ENCODE results near the gene KIF21B.
A peak's percentile ranks its signal among the peaks of the same experiment; 100 is the strongest.

KIF21B gene

GRCh38 chr1:200999667-201000066, 23.8 kb downstream of the KIF21B start:
- no peak overlapping the region for H3K4me3 Mint-ChIP-seq
- no peaks in the 10 kb centered on the region for H3K4me1 Mint-ChIP-seq

GRCh38 chr1:200998323-200998722, 25.2 kb downstream of the KIF21B start:
- no peak overlapping the region for H3K27ac Mint-ChIP-seq
- no peaks in the 10 kb centered on the region for H3K4me1 Mint-ChIP-seq
- no peaks in the 10 kb centered on the region for H3K27me3 Mint-ChIP-seq (ENCODE audit: low read depth)
- H3K4me3 Mint-ChIP-seq, result no peak overlapping the region
- TF ChIP-seq CTCF (IDR thresholded peaks at IDR 0.05; ENCODE audit: unreplicated experiment in 3 of 3), result no peak
- no peaks in the 10 kb centered on the region for H3K9me3 Mint-ChIP-seq
- peaks cover 33% of the 10 kb centered on the region for H3K36me3 Mint-ChIP-seq (ENCODE audit: low read depth)

More at GRCh38 chr1:200999667-201000066, 23.8 kb downstream of the KIF21B start:
- H3K27ac Mint-ChIP-seq, result no peak overlapping the region
- no peak for TF ChIP-seq CTCF (IDR thresholded peaks at IDR 0.05; ENCODE audit: unreplicated experiment in 3 of 3)
- H3K27me3 Mint-ChIP-seq (ENCODE audit: low read depth), result no peaks in the 10 kb centered on the region
- H3K9me3 Mint-ChIP-seq, result no peaks in the 10 kb centered on the region
- H3K36me3 Mint-ChIP-seq (ENCODE audit: low read depth), result peaks cover 33% of the 10 kb centered on the region

GRCh38 chr1:200992382-200993048, 31.0 kb downstream of the KIF21B start:
- peak overlapping the region in 1 of 3 experiments; percentile 25 for H3K27ac Mint-ChIP-seq
- H3K4me3 Mint-ChIP-seq, result no peak overlapping the region
- peaks cover 28% of the 10 kb centered on the region for H3K36me3 Mint-ChIP-seq (ENCODE audit: low read depth)
- H3K27me3 Mint-ChIP-seq (ENCODE audit: low read depth), result no peaks in the 10 kb centered on the region
- no peaks in the 10 kb centered on the region for H3K9me3 Mint-ChIP-seq
- no peaks in the 10 kb centered on the region for H3K4me1 Mint-ChIP-seq
- TF ChIP-seq CTCF (IDR thresholded peaks at IDR 0.05; ENCODE audit: unreplicated experiment in 3 of 3), result no peak

- Mint-ChIP-seq H3K36me3 (ENCODE audit: low read depth) (peaks cover 26% of the 10 kb centered on the region), H3K4me3 (no peak overlapping the region), H3K9me3 (no peaks in the 10 kb centered on the region), H3K27ac (no peak overlapping the region), H3K4me1 (no peaks in the 10 kb centered on the region), H3K27me3 (ENCODE audit: low read depth) (no peaks in the 10 kb centered on the region)
- TF ChIP-seq CTCF (IDR thresholded peaks at IDR 0.05; ENCODE audit: unreplicated experiment in 3 of 3), result no peak
Observed at GRCh38 chr1:200991097-200991614, 32.4 kb downstream of the KIF21B start.

- H3K27me3 Mint-ChIP-seq (ENCODE audit: low read depth), result no peaks in the 10 kb centered on the region
Observed at GRCh38 chr1:200990114-200990513, 33.4 kb downstream of the KIF21B start.

More at GRCh38 chr1:200990114-200990513, 33.4 kb downstream of the KIF21B start:
- no peak for TF ChIP-seq CTCF (IDR thresholded peaks at IDR 0.05; ENCODE audit: unreplicated experiment in 3 of 3)
- Mint-ChIP-seq H3K4me1 (no peaks in the 10 kb centered on the region), H3K9me3 (no peaks in the 10 kb centered on the region), H3K4me3 (no peak overlapping the region), H3K36me3 (ENCODE audit: low read depth) (peaks cover 23% of the 10 kb centered on the region), H3K27ac (no peak overlapping the region)
